Measurements from ENCODE around the gene TNFRSF6B. TPM values are rescaled to one million over a fixed set of nuclear protein-coding genes. Genes with fewer than 3 reads are reported as not detected.

TNFRSF6B gene
- total RNA-seq, 1 donor = 0.36 TPM

DNA sequence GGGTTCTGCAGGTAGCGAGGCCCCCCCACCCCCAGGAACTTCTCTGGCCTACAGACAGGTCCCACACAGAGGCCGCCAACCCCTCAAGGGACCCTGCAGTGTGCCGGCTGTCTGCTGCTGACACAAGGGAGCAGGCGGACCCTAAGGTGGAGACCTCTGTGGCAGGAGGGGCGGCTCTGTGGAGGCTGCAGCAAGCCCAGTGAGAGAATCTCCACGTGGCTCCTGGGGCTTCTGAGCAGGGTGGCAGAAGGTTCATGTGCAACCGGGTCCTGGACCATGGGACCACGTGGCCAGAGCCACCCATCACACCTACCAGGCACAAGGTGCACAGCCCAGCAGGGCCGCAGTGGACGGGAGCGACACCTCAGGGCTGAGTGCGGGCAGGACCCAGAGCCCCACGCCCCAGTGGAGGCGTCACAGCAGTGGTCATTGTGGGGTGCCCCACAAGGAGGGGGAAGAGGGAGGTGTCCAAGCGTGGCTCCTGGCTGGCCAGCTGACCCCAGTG is 7.1 kb downstream of the TNFRSF6B start:
- TF ChIP-seq, protein P1, sequence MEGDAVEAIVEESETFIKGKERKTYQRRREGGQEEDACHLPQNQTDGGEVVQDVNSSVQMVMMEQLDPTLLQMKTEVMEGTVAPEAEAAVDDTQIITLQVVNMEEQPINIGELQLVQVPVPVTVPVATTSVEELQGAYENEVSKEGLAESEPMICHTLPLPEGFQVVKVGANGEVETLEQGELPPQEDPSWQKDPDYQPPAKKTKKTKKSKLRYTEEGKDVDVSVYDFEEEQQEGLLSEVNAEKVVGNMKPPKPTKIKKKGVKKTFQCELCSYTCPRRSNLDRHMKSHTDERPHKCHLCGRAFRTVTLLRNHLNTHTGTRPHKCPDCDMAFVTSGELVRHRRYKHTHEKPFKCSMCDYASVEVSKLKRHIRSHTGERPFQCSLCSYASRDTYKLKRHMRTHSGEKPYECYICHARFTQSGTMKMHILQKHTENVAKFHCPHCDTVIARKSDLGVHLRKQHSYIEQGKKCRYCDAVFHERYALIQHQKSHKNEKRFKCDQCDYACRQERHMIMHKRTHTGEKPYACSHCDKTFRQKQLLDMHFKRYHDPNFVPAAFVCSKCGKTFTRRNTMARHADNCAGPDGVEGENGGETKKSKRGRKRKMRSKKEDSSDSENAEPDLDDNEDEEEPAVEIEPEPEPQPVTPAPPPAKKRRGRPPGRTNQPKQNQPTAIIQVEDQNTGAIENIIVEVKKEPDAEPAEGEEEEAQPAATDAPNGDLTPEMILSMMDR (IDR thresholded peaks at IDR 0.05; ENCODE audit: insufficient read depth, low read length) = no peak
- no peak overlapping the region for H3K4me3 ChIP-seq (ENCODE audit: low read depth, low read length)
- DNase-seq (ENCODE audit: low read depth) = no peak

DNA sequence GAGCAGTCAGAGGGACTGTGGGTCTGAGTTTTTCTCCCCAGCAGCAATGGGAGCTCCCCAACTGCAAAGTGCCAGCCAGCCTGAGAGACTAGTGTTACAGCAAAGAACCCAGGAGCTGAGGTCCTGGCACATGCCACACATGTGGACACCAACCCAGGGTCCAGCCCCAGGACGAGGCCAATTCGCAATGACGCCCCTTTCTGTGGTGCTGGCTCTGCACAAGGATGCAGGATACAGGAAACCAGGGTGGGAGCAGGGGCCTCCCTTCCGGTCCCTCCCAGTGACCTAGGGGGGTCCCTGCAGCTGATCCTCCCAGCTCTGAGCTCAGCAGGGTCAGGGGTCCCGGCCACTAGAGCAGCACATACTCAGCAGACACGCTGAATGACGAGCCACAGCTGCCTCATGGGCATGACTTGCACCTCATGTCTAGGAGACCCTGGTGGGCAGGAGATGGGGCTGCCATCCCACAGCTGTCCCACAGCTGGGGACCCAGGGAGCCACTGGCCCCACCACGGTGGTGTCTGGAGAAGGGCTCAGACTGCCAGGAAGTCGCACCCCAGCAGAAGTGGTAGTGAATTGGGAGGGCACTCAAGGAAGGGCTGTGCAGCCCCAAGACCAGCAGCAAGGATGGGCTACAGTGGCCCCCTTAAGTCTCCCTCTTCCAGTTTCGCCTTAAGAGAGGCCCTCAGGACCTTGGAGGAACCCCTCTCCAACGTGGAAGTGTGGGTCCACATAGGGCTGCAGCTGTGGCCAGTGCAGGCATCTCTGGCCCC is 7.7 kb downstream of the TNFRSF6B start:
- H3K4me3 ChIP-seq (ENCODE audit: low read depth, low read length) = no peak overlapping the region
- TF ChIP-seq, protein P1 (IDR thresholded peaks at IDR 0.05; ENCODE audit: insufficient read depth, low read length) = no peak
- DNase-seq (ENCODE audit: low read depth) = no peak

DNA sequence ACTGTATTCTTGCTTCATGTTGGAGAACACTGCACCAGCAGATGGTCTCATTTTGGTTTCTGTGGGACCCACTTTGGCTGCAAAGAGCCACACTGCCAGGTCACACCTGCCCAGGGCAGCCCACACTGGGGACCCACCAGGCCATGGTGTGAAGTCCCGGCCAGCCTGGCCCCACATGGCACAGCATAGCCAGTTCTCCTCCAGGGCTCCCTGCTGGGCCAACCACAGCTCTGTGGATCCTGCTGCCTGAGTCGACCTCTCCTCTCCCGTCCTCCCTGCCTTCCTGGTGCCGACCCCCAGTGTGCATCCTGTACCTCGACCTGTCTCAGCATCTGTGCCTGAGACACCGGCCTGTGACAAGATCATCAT is 8.3 kb downstream of the TNFRSF6B start:
- no peak overlapping the region for H3K4me3 ChIP-seq (ENCODE audit: low read depth, low read length)
- DNase-seq (ENCODE audit: low read depth) = no peak
- TF ChIP-seq, protein P1 (IDR thresholded peaks at IDR 0.05; ENCODE audit: insufficient read depth, low read length) = no peak

DNA sequence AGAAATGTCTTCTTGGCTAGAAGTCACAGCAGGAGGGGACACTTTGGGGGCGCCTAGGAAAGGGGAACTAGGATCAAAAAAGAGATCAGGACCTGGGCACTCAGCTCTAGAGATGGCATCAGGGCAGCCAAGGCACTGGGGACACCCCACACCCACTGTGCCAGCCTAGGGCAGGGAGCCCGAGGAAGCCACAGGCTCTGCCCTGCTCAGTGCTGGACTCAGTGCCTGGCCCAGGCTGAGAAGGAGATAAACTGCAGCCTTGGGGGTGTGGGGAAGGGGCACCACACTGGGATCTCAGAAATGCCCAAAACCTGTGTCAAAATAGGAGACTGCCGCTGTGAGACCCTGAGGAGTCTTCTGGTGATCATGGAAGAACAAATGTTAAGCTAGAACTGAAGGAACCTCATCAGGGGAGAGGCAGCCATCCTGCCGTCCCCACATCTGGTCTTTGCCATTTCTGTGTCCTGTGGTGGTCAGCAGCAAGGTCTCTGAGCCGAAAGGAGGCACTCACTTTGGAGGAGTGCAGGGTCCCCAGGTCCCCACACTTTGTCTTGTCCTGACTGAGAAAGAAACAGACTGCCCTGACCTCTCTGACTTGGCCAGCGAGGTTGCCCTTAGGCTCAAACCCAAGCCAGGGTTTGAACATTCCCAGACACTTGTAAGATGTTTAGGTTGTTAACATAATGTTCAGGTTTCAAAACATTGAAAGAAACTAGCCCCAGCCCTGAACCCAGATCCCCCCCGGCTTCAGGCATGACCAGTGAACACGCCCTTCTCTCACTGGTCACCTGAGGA is 9.0 kb downstream of the TNFRSF6B start:
- TF ChIP-seq, protein P1 (IDR thresholded peaks at IDR 0.05; ENCODE audit: insufficient read depth, low read length) = no peak
- no peak overlapping the region for H3K4me3 ChIP-seq (ENCODE audit: low read depth, low read length)
- no peak for DNase-seq (ENCODE audit: low read depth)

DNA sequence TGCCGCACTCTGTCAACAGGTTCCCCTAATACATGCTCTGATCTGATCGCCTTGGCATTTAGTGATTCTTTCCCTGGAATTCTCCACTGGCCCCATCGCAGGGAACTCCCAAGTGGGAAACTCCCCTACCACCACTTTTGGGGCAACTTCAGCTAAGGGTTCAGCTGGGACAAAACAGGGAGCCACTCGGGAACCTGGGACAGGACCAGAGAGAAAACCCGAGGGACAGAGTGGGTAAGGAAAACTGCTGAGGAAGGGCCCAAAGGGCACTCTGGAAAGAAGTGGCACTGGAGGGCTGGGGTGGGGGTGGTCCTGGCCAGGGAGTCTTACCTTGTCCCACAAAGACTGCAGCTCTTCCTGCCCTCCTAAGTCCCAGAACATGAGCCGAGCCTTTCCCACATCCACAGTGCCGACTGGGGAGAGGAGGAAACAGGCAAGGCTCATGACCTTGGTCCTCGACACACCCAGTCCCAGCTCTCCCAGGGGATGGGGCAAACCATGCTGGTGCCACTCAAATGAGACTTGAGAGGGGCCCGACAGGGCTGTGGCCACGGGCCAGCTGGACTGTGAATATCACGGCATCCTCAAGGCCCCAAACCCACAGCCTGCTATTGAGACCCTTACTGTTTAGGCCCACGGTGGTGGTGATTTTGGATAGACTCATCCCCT is 9.7 kb downstream of the TNFRSF6B start:
- no peak for DNase-seq (ENCODE audit: low read depth)
- H3K4me3 ChIP-seq (ENCODE audit: low read depth, low read length) = peak overlapping the region; percentile 84
- TF ChIP-seq, protein P1 (IDR thresholded peaks at IDR 0.05; ENCODE audit: insufficient read depth, low read length) = no peak

DNA sequence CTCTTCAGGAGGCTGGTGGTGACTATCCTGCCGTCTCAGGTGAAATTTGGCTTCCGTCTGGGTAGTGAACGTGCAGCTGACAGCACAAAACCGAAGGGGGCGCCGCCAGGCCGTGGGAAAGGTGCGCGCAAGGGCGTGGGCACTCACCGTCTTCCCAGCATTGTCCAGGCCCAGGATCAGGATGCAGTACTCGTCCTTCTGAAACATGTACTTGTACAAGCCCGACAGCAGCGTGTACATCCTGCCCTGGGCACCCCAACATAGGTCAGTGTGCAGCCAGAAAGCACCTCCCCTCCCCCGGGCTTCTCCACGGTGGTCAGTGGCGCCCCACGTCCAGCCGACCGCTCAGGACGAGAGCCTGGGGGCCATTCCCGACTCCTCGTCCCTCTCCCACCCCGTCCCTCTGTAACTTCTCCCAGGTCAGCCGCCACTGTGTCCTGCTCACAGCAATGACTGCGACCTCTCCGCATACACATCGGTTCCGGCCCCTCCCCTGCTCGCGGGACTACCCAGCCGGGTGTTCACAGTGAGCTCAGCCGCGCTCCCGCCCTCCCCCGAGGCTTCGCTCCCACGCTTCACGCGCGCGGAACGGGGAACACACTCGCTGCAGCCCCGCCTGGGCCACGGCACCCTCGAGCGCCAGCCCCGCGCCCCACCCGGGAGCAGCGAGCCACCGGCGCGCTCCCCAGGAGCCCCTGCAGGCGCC is 10.6 kb downstream of the TNFRSF6B start:
- peak overlapping the region; percentile 84 for H3K4me3 ChIP-seq (ENCODE audit: low read depth, low read length)
- TF ChIP-seq, protein P1 (IDR thresholded peaks at IDR 0.05; ENCODE audit: insufficient read depth, low read length) = peak; percentile 25
- peak; percentile 22 for DNase-seq (ENCODE audit: low read depth)
